Measurements from ENCODE around the gene TPRG1L. TPM values are rescaled to one million over a fixed set of nuclear protein-coding genes. Genes with fewer than 3 reads are reported as not detected.

Gene TPRG1L
- total RNA-seq, 3 donors from 2014 or later (not counting 1 experiment from before 2014, with no cell fraction given): 36.2 to 46.7 (median 37.9) TPM

GRCh38 chr1:3642919-3643675 is 18.3 kb downstream of the TPRG1L start:
- H3K27me3 Mint-ChIP-seq (ENCODE audit: low read depth in 2 of 2): no peaks in the 10 kb centered on the region
- Histone ChIP-seq H3K9me3 (ENCODE audit: control insufficient read depth, insufficient read depth, low read length) (no peaks in the 10 kb centered on the region), H3K27ac (ENCODE audit: low read length) (no peak overlapping the region), H3K27me3 (ENCODE audit: control insufficient read depth, insufficient read depth, low read length) (no peaks in the 10 kb centered on the region), H3K36me3 (ENCODE audit: control insufficient read depth, insufficient read depth, low read length) (peaks cover 37% of the 10 kb centered on the region), H3K4me3 (ENCODE audit: low read length) (no peak overlapping the region), H3K4me1 (ENCODE audit: control insufficient read depth, insufficient read depth, low read length) (no peaks in the 10 kb centered on the region)
- intact Hi-C loops (cut with micrococcal nuclease): no loop called here
- no peaks in the 10 kb centered on the region for H3K36me3 Mint-ChIP-seq
- ATAC-seq: no peak
- 97% methylated on average over 35 of the region's 43 CpGs for WGBS (ENCODE audit: insufficient coverage)
- H3K27ac Mint-ChIP-seq: no peak overlapping the region
- no peak overlapping the region for H3K4me3 Mint-ChIP-seq
- no peaks in the 10 kb centered on the region for H3K9me3 Mint-ChIP-seq
- H3K4me1 Mint-ChIP-seq: peaks cover 5 to 11% of the 10 kb centered on the region in 2 donors
- no peak for TF ChIP-seq CTCF (IDR thresholded peaks at IDR 0.05)
- no peak for DNase-seq

- peaks cover 29% of the 10 kb centered on the region for H3K36me3 ChIP-seq (ENCODE audit: control insufficient read depth, insufficient read depth, low read length)
- WGBS (ENCODE audit: insufficient coverage): 94% methylated on average over 20 of the region's 25 CpGs
- intact Hi-C loops (cut with micrococcal nuclease): no loop called here
Measured at GRCh38 chr1:3644273-3644672, 19.5 kb downstream of the TPRG1L start.

GRCh38 chr1:3645247-3645646 is 20.4 kb downstream of the TPRG1L start:
- H3K4me3 Mint-ChIP-seq: no peak overlapping the region
- TF ChIP-seq CTCF (IDR thresholded peaks at IDR 0.05): no peak
- 97% methylated on average over 43 of the region's 43 CpGs for WGBS (ENCODE audit: insufficient coverage)
- ATAC-seq: no peak
- no peak overlapping the region for H3K27ac Mint-ChIP-seq
- no peaks in the 10 kb centered on the region for H3K9me3 Mint-ChIP-seq
- H3K27ac ChIP-seq (ENCODE audit: low read length): no peak overlapping the region
- DNase-seq: no peak
- H3K36me3 ChIP-seq (ENCODE audit: control insufficient read depth, insufficient read depth, low read length): peaks cover 25% of the 10 kb centered on the region
- no peaks in the 10 kb centered on the region for H3K36me3 Mint-ChIP-seq
- H3K9me3 ChIP-seq (ENCODE audit: control insufficient read depth, insufficient read depth, low read length): no peaks in the 10 kb centered on the region
- H3K27me3 Mint-ChIP-seq (ENCODE audit: low read depth in 2 of 2): peaks cover under 1 to 2% of the 10 kb centered on the region in 2 donors
- no peak overlapping the region for H3K4me3 ChIP-seq (ENCODE audit: low read length)
- H3K27me3 ChIP-seq (ENCODE audit: control insufficient read depth, insufficient read depth, low read length): peaks cover 3% of the 10 kb centered on the region
- peaks cover 22 to 29% of the 10 kb centered on the region in 2 donors for H3K4me1 Mint-ChIP-seq
- peaks cover 10% of the 10 kb centered on the region for H3K4me1 ChIP-seq (ENCODE audit: control insufficient read depth, insufficient read depth, low read length)
- intact Hi-C loops (cut with micrococcal nuclease): no loop called here

More at GRCh38 chr1:3644273-3644672, 19.5 kb downstream of the TPRG1L start:
- Mint-ChIP-seq H3K9me3 (no peaks in the 10 kb centered on the region), H3K4me3 (no peak overlapping the region), H3K27me3 (ENCODE audit: low read depth in 2 of 2) (no peaks in the 10 kb centered on the region), H3K27ac (no peak overlapping the region), H3K36me3 (no peaks in the 10 kb centered on the region), H3K4me1 (peaks cover 16 to 23% of the 10 kb centered on the region in 2 donors)
- DNase-seq: no peak
- Histone ChIP-seq H3K27me3 (ENCODE audit: control insufficient read depth, insufficient read depth, low read length) (no peaks in the 10 kb centered on the region), H3K4me1 (ENCODE audit: control insufficient read depth, insufficient read depth, low read length) (peaks cover 3% of the 10 kb centered on the region), H3K4me3 (ENCODE audit: low read length) (no peak overlapping the region), H3K27ac (ENCODE audit: low read length) (no peak overlapping the region), H3K9me3 (ENCODE audit: control insufficient read depth, insufficient read depth, low read length) (no peaks in the 10 kb centered on the region)
- no peak for TF ChIP-seq CTCF (IDR thresholded peaks at IDR 0.05)
- no peak for ATAC-seq

Measured in natural killer cell (primary cell).